Measurements from ENCODE around the gene RMRP.

The RMRP gene

DNA sequence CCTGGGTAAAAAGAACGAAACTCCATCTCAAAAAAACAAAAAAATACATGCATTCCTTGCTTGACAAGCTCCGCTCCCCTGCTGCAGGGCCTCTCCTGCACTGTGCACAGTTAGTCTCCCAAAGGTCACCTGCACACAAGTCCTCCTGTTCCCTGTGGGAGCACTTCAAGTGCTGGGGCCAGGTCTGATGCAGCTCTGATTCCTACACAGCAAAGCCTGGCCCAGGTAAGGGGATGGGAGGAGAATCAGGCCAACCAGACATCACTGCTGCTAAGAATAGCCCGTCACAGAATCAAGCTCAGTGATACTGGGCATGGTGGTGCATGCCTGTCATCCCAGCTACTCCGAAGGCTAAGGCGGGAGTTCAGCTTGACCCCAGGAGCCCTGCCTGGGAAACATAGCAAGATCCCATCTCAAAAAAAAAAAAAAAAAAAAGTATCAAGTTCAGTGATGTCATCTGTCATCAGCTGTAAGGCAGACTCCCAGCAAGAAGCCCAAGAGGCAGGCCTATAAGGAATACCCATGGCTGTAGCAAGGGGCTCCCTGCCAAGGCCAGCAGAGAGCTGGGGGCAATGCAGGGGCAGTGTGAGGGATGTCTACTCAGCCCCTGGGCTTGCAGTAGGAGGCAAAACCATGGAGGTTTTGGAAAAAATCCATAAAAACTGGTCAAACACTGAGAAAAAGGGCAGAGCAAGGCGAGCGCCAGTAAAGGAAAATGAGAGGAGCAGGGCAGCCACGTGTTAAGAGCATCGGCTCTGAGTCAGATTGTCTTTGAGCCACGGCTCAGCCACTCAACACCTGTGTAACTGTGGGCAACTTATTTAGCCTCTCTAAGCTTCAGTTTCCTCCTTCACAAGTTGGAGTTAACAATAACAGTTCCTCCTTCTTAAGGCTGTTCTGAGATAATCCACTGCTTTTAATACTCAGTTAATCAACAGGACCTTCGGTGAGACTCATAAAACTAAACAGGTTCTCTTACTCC is 28.7 kb upstream of the RMRP start:
- no peak for FAIRE-seq

DNA sequence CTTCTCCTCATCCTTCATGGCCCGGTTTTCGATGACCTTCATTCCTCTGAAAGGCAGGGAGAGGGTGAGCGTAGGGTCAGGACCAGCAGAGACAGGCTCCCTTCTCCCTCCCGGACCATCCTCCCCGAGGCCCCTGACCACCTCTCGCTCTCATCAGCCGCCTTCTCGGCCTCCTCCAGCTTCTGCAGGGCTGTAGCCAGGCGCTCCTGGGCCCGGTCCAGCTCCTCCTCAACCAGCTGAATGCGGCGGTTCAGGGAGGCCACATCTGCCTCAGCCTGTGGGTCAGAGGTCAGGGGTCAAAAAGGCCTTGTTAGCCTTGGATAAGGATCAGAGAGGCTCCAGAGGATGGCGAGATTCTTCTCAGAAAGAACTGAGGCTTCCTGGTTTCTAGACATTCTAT is 27.7 kb upstream of the RMRP start:
- no peak for FAIRE-seq

GRCh38 chr9:35684921-35685320 is 27.1 kb upstream of the RMRP start:
- FAIRE-seq = no peak

- no peak for FAIRE-seq
These were observed 25.5 kb upstream of the RMRP start for GRCh38 chr9:35683323-35683722.

- no peak for FAIRE-seq
These were observed 24.9 kb upstream of the RMRP start for GRCh38 chr9:35682520-35683315.

DNA sequence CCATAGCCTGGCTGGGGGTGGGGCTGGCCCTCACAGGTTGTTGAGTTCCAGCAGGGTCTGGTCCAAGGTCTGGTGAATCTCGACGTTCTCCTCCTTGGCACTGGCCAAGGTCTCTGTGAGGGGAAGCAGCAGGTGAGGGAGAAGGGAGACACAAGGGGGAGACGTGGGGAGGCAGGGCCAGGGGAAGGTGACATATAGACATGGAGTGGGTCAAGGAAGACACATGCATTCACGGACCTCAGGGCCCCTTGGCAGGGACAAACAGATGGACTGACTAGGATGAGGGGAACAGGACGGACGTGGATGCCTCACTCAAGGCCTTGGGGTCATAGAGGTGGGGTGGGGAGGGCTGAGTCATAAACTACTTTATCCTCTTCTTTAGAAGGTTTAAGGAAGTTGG is 24.2 kb upstream of the RMRP start:
- FAIRE-seq = no peak

GRCh38 chr9:35681341-35682002 is 23.7 kb upstream of the RMRP start:
- no peak for FAIRE-seq

DNA sequence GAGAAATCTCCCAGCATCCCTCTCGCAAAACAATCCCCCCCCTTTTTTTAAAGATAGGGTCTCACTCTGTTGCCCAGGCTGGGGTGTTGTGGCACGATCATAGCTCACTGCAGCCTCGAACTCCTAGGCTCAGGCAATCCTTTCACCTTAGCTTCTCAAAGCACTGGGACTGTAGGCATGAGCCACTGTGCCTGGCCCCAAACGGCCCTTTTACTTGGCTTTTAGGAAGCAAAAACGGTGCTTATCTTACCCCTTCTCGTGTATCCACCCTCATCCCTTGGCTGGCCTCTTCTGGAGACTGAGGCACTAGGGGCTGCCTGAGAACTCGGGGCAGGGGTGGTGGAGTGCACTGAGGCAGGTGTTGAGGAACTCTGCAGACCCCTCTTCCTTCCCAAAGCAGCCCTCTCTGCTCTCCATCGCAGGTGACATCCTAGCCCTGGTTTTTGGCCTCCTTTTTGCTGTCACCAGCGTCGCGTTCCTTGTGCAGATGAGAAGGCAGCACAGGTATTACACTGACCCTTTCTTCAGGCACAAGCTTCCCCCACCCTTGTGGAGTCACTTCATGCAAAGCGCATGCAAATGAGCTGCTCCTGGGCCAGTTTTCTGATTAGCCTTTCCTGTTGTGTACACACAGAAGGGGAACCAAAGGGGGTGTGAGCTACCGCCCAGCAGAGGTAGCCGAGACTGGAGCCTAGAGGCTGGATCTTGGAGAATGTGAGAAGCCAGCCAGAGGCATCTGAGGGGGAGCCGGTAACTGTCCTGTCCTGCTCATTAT is 22.7 kb upstream of the RMRP start:
- no peak for FAIRE-seq

- no peak for FAIRE-seq
These were observed 22.0 kb upstream of the RMRP start for GRCh38 chr9:35679766-35680330.

DNA sequence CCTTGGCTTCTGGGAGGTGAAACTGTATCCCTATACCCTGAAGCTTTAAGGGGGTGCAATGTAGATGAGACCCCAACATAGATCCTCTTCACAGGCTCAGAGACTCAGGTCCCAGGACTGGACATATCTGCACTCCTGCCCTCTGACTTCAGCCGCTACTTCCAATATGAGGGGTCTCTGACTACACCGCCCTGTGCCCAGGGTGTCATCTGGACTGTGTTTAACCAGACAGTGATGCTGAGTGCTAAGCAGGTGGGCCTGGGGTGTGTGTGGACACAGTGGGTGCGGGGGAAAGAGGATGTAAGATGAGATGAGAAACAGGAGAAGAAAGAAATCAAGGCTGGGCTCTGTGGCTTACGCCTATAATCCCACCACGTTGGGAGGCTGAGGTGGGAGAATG is 21.3 kb upstream of the RMRP start:
- no peak for FAIRE-seq

DNA sequence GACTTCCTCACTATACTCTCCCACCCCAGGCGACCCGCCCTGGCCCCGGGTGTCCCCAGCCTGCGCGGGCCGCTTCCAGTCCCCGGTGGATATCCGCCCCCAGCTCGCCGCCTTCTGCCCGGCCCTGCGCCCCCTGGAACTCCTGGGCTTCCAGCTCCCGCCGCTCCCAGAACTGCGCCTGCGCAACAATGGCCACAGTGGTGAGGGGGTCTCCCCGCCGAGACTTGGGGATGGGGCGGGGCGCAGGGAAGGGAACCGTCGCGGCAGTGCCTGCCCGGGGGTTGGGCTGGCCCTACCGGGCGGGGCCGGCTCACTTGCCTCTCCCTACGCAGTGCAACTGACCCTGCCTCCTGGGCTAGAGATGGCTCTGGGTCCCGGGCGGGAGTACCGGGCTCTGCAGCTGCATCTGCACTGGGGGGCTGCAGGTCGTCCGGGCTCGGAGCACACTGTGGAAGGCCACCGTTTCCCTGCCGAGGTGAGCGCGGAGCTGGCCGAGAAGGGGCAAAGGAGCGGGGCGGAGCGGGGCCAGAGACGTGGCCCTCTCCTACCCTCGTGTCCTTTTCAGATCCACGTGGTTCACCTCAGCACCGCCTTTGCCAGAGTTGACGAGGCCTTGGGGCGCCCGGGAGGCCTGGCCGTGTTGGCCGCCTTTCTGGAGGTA is 18.0 kb upstream of the RMRP start:
- FAIRE-seq = no peak

DNA sequence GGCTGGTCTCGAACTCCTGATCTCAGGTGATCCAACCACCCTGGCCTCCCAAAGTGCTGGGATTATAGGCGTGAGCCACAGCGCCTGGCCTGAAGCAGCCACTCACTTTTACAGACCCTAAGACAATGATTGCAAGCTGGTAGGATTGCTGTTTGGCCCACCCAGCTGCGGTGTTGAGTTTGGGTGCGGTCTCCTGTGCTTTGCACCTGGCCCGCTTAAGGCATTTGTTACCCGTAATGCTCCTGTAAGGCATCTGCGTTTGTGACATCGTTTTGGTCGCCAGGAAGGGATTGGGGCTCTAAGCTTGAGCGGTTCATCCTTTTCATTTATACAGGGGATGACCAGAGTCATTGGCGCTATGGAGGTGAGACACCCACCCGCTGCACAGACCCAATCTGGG is 17.4 kb upstream of the RMRP start:
- no peak for FAIRE-seq

DNA sequence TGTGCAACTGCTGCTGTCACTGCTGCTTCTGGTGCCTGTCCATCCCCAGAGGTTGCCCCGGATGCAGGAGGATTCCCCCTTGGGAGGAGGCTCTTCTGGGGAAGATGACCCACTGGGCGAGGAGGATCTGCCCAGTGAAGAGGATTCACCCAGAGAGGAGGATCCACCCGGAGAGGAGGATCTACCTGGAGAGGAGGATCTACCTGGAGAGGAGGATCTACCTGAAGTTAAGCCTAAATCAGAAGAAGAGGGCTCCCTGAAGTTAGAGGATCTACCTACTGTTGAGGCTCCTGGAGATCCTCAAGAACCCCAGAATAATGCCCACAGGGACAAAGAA is 16.2 kb upstream of the RMRP start:
- FAIRE-seq = no peak

DNA sequence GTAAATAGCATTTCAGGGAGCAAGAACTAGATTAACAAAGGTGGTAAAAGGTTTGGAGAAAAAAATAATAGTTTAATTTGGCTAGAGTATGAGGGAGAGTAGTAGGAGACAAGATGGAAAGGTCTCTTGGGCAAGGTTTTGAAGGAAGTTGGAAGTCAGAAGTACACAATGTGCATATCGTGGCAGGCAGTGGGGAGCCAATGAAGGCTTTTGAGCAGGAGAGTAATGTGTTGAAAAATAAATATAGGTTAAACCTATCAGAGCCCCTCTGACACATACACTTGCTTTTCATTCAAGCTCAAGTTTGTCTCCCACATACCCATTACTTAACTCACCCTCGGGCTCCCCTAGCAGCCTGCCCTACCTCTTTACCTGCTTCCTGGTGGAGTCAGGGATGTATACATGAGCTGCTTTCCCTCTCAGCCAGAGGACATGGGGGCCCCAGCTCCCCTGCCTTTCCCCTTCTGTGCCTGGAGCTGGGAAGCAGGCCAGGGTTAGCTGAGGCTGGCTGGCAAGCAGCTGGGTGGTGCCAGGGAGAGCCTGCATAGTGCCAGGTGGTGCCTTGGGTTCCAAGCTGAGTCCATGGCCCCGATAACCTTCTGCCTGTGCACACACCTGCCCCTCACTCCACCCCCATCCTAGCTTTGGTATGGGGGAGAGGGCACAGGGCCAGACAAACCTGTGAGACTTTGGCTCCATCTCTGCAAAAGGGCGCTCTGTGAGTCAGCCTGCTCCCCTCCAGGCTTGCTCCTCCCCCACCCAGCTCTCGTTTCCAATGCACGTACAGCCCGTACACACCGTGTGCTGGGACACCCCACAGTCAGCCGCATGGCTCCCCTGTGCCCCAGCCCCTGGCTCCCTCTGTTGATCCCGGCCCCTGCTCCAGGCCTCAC is 15.6 kb upstream of the RMRP start, which contains the start of gene CA9:
TSS of gene CA9 (plus strand) at position 797 of the 893 bp plus-strand sequence. CDS start at position 829, 32 bp downstream.
- no peak for FAIRE-seq

DNA sequence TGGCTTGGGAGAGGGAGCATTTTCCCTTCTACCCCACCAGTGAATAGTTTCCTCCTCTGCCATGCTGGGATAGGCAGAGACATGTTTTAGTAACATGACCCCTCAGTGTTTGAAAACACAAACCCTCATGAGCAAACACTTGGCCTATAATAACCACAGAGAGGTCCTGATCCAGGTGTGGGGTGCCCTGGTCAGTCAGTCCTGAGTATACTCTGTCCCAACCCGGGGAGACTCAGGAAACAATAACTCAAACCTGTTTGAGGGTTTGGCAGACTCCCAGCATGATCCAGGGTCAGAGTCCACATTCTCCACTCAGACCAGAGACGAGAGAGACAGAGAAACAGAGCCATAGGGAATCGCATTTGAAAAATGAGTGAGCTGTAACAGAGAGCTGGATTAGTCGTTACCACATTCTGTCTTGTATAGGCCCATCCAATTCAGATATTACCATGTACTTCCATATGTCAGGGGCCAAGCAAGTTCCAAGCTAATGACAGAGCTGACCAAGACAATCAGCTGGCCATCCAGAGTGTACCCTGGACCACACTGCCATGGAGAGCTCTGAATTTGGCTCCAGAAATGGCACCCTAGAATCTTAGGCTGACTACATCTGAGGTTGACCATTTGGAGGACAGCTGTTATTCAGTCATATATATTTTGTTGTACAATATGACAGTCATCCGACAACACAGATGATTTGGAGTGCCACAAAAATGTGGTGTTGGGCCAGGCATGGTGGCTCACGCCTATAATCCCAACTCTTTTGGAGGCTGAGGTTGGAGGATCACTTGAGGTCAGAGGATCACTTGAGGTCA is 11.7 kb upstream of the RMRP start:
- no peak for FAIRE-seq

- no peak for FAIRE-seq
These were observed 10.1 kb upstream of the RMRP start for GRCh38 chr9:35667939-35668338.

DNA sequence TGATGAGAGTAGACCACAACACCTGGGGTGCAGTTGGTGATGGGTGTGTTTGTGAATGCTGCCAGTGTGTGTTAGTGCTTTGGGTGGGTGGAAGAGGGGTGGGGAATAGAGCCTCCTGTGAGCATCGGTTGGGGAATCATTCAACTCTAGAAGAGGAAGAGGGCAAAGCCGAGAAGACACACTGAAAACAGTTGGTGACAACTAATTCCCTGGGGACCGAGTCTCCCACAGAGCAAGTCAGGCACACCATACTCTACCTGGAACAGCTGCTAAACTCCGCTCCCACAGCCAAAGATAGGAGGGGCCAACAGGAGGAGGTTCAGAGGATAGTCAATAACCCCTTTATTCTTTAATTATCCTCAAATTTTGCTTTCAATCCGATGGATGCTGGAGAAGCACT is 8.7 kb upstream of the RMRP start:
- FAIRE-seq = no peak

- no peak for FAIRE-seq
These were observed 8.2 kb upstream of the RMRP start for GRCh38 chr9:35666045-35666444.

GRCh38 chr9:35665471-35665818 is 7.6 kb upstream of the RMRP start:
- FAIRE-seq = no peak
